Duodenal mucosa (tissue), 2 donors: Measurements from ENCODE around the gene CLCN2.

Experiments
- H3K27ac ChIP-seq: one replicate; pipeline ENCODE4 v1.7.0; 2013; ENCODE audit warnings: low read depth, low read length
- H3K27me3 ChIP-seq, 2 donors: one replicate each; pipeline ENCODE4 v1.7.0; 2013; ENCODE audit warnings: low read length in 2 of 2, control low read depth in 1 of 2; ENCODE audit not compliant: insufficient read depth in 2 of 2, control insufficient read depth in 1 of 2
- H3K36me3 ChIP-seq, 2 donors: one replicate each; pipeline ENCODE4 v1.7.0; 2013; ENCODE audit warnings: low read length in 2 of 2, control low read depth in 1 of 2; ENCODE audit not compliant: insufficient read depth in 2 of 2, control insufficient read depth in 1 of 2
- H3K4me1 ChIP-seq, 2 donors: one replicate each; pipeline ENCODE4 v1.7.0; 2013; ENCODE audit warnings: low read length in 2 of 2, control low read depth in 1 of 2; ENCODE audit not compliant: insufficient read depth in 2 of 2, control insufficient read depth in 1 of 2
- H3K4me3 ChIP-seq, 2 donors: one replicate each; pipeline ENCODE4 v1.7.0; 2013; ENCODE audit warnings: low read length in 2 of 2, low read depth in 1 of 2
- H3K9ac ChIP-seq, 2 donors: one replicate each; pipeline ENCODE4 v1.7.0; 2013; ENCODE audit warnings: low read length in 2 of 2, low read depth in 1 of 2
- H3K9me3 ChIP-seq, 2 donors: one replicate each; pipeline ENCODE4 v1.7.0; 2013; ENCODE audit warnings: low read length in 2 of 2, control low read depth in 1 of 2; ENCODE audit not compliant: control insufficient read depth in 1 of 2

CLCN2 gene

DNA sequence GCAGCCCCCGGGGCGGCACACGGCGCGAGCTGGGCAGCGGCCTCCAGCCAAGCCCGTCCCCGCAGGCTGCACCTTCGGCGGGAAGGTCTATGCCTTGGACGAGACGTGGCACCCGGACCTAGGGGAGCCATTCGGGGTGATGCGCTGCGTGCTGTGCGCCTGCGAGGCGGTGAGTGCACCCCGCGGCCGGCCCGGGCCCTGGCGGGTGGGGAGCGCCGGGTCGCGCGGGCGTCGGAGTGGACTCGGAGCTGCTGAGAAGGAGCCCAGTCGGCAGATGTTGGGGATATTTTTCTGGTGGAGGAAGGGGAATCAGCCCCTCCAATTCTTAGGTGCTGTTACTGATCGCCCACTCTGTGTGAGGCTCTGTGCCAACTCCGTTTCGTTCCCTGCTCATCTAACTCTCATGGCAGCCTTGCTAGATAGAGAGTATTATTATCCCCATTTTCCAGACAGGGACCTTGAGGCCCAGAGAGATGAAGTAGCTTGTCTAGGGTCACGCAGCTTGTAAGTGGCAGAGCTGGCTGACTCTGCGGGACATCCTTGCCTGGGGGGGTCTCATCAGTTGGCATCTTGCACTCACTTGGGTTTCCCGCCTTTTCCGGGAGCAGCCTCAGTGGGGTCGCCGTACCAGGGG, 19.3 kb upstream of the CLCN2 start:
- Histone ChIP-seq H3K4me3 (peak overlapping the region; percentile 29 to 53), H3K27me3 (peaks cover 52 to 53% of the 10 kb centered on the region in 2 donors), H3K9ac (no peak overlapping the region), H3K27ac (no peak overlapping the region), H3K36me3 (no peaks in the 10 kb centered on the region), H3K4me1 (peaks cover 21 to 24% of the 10 kb centered on the region in 2 donors), H3K9me3 (no peaks in the 10 kb centered on the region)

DNA sequence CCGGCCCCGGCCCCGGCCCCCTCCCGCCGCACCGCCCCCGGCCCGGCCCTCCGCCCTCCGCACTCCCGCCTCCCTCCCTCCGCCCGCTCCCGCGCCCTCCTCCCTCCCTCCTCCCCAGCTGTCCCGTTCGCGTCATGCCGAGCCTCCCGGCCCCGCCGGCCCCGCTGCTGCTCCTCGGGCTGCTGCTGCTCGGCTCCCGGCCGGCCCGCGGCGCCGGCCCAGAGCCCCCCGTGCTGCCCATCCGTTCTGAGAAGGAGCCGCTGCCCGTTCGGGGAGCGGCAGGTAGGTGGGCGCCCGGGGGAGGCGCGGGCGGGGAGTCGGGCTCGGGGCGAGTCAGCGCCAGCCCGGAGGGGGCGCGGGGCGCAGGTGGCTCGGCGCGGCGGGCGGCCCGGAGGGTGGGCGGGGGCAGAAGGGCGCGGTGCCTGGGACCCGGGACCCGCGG, 18.8 kb upstream of the CLCN2 start:
- no peaks in the 10 kb centered on the region for H3K36me3 ChIP-seq
- peaks cover 53 to 57% of the 10 kb centered on the region in 2 donors for H3K27me3 ChIP-seq
- no peaks in the 10 kb centered on the region for H3K9me3 ChIP-seq
- peak overlapping the region in 1 of 2 donors; percentile 53 for H3K4me3 ChIP-seq
- H3K4me1 ChIP-seq: peaks cover 21 to 24% of the 10 kb centered on the region in 2 donors
- H3K9ac ChIP-seq: no peak overlapping the region
- no peak overlapping the region for H3K27ac ChIP-seq

DNA sequence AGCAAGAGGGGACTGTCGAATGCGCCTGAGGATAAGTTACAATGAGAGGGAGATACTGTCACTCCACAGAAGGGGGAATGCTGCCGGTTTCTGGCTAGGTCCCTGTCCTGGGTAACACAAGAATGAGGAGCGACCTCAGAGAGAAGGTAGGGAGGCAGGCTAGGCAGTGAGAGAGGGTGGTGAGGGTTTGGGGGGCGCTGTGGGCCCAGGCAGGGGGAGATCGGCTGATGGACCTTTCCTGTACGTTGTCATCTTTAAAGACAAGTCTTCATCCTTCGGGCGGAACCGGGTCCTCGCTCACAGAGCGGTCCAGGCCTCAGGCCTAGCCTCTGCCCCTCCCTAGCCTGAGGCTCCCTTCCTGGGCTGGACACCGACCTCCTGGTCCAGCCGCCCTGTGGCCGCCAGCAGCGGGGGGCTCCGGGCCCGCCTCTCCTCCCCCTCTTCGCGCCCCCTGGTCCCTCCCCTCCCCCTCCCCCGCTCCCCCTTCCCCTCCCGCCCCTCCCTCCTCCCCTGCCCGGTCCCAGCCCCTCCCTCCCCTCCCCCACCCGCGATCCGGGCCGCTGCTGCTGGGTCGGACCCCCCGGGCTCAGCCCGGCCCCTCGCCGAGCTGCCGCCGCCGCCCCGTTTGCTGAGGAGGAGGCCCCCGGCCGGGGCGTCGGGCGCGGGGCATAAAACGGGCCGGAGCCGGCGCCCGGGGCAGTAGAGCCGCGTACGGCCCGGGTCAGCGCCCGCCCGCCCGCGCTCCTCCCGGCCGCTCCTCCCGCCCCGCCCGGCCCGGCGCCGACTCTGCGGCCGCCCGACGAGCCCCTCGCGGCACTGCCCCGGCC, 18.2 kb upstream of the CLCN2 start, which contains the start of gene CHRD:
CHRD (plus strand) TSS at position 697 of the 827 bp plus-strand sequence. CDS start 265 bp downstream, outside the sequence.
- H3K4me1 ChIP-seq: peaks cover 21 to 24% of the 10 kb centered on the region in 2 donors
- H3K27ac ChIP-seq: no peak within 1 kb of the TSS
- H3K27me3 ChIP-seq: peaks cover 53 to 60% of the 10 kb centered on the region in 2 donors
- no peak within 1 kb of the TSS for H3K9ac ChIP-seq
- H3K36me3 ChIP-seq: no peaks in the 10 kb centered on the region
- no peaks in the 10 kb centered on the region for H3K9me3 ChIP-seq
- peak within 1 kb of the TSS; percentile 29 to 53 for H3K4me3 ChIP-seq

DNA sequence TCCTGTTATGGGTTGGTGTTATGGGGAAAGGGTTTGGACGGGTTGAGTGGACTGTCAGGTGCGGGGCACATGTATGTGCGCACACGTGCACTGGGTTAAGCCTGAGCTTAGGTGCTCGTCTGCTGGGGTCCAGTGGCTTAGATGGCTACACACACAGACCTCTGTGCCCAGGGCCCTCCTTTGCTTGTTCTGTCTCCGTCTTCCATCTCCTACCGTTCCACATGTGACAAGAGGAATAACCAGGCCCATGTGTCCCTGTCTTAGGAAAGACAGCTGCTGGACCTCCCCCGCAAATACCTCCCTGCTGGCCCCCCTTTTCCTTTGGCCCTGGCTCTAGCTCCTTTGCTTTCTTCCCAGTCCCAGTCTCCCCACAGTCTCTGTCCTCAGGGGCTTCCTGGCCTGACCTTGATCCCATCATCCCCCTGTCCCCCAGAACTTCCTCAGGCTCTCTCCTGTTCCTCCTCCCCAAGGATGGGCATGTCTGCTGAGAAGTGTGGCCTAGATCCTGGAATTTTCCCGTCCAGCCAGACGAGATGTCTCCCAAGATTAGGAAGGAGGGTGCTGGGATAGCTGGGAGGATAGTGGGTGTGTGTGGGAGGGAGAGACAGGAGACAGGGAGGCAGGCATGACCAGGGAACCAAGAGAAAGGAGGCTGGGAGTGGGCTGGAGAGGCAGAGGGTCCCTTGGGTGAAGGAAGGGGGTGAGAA, 17.4 kb upstream of the CLCN2 start:
- Histone ChIP-seq H3K4me1 (peaks cover 21 to 24% of the 10 kb centered on the region in 2 donors), H3K27ac (no peak overlapping the region), H3K9me3 (no peaks in the 10 kb centered on the region), H3K36me3 (no peaks in the 10 kb centered on the region), H3K27me3 (peaks cover 53 to 60% of the 10 kb centered on the region in 2 donors), H3K9ac (no peak overlapping the region), H3K4me3 (no peak overlapping the region)

DNA sequence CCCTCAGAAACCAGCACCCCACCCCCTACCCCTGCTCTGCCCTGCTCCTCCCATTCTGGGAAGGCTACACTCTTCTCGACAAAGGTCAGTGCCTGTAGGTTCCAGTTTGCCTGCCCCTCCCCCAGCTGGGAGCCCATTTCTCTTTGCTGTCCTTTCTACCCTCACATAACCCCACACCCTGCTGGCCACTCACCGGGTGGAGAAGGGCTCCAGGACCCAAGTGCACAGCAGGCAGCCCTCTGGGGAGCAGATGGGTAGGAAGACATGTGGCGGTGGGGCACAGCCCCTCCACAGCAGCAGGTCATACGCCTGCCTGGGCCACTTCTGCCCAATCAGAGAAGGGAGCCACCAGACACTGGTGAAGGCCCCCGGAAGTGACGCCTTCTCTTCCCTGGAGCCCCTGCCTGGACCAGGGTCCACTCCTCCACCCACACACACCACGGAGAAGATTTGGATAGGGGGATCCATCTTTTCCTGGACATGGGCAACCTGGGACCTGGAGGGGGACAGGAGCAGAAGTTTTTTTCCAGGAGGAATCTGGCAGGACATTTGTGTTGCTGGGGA, 16.6 kb upstream of the CLCN2 start, which contains the start of gene THPO:
THPO (minus strand) TSS at position 326 of the 564 bp plus-strand sequence. CDS start 1,948 bp downstream, outside the sequence.
- H3K9ac ChIP-seq: no peak within 1 kb of the TSS
- H3K9me3 ChIP-seq: no peaks in the 10 kb centered on the region
- peaks cover 52 to 60% of the 10 kb centered on the region in 2 donors for H3K27me3 ChIP-seq
- peaks cover 21 to 24% of the 10 kb centered on the region in 2 donors for H3K4me1 ChIP-seq
- no peaks in the 10 kb centered on the region for H3K36me3 ChIP-seq
- H3K27ac ChIP-seq: no peak within 1 kb of the TSS
- no peak within 1 kb of the TSS for H3K4me3 ChIP-seq

DNA sequence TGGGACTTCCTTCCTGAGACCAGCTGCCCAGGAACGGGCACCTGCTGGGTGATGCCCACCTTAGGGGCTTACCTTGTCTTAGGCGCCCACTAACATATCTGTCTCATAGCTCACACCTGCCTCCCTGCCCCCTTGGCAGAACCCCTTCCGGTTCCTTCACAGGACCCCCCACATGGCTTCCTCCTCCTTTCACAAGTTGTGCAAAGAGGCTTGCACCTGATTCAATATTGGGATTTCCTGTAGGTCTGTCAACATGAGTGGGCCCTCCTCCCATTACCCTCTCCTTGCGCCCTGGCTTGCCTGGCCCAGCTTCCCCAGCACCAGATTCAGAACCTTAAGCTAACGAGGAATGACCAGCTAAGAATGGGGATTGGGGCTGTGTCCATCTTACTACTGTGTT, 16.0 kb upstream of the CLCN2 start:
- H3K27me3 ChIP-seq: peaks cover 52 to 54% of the 10 kb centered on the region in 2 donors

DNA sequence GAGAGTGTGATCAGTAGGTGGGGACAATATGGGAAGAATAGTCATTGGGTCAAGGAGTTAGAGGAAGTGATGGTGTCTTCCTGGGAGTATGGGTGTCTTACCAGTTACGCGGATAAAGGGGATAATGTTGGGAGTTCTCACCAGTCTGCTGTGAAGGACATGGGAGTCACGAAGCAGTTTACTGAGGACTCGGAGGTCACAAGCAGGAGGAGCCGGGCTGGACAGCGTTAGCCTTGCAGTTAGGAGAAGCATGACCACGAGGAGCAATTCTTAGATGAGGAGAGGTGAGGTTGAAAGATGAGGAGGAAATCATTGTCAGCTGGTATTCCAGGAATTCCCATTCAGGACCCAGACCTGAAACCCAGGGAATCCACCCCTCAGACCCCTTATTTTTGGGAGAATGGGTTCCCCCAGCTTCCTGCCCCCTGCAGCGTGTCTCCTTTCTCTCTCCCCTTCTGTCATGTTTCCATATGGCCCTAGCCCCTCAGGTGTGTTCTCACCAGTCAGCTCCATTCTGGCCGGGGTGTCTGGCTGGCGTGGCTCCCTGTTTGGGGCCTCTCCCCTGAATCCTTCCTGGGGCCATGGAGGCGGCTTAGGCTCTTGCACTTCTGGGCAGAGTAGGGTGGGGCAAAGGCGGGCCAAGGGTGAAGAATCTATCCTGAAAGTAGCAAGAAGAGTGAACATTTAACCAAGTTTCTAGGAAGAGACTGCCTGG, 14.5 kb upstream of the CLCN2 start:
- Histone ChIP-seq H3K4me1 (peaks cover 14% of the 10 kb centered on the region in 2 donors), H3K9me3 (no peaks in the 10 kb centered on the region), H3K9ac (no peak overlapping the region), H3K27ac (no peak overlapping the region), H3K4me3 (no peak overlapping the region), H3K27me3 (peaks cover 38 to 39% of the 10 kb centered on the region in 2 donors), H3K36me3 (no peaks in the 10 kb centered on the region)

More for the DNA sequence above, 16.0 kb upstream of the CLCN2 start:
- Histone ChIP-seq H3K9ac (no peak overlapping the region), H3K27ac (no peak overlapping the region), H3K9me3 (no peaks in the 10 kb centered on the region), H3K36me3 (no peaks in the 10 kb centered on the region), H3K4me1 (peaks cover 21 to 24% of the 10 kb centered on the region in 2 donors), H3K4me3 (no peak overlapping the region)

DNA sequence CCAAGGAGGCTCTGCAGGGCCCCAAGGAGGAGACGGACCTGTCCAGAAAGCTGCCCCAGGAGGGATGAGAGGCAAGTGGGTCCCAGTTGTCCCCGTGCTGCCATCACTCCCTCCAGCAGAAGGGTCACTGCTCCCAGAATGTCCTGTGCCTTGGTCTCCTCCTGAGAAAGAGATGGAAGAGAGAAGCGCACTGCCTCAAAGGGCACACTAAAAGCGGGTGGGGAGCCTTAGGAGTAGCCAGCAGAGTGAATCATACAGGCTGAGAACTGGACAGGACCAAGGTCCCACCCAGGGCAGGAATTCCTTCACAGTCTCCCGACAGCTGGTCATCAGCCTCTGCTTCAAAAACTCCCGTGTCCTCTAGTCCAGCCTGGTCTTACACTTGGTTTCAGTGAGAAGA, 12.0 kb upstream of the CLCN2 start:
- peaks cover 0 to 13% of the 10 kb centered on the region in 2 donors for H3K36me3 ChIP-seq
- no peaks in the 10 kb centered on the region for H3K9me3 ChIP-seq
- no peak overlapping the region for H3K27ac ChIP-seq
- H3K4me1 ChIP-seq: peaks cover 7 to 10% of the 10 kb centered on the region in 2 donors
- peaks cover 22 to 25% of the 10 kb centered on the region in 2 donors for H3K27me3 ChIP-seq
- H3K4me3 ChIP-seq: no peak overlapping the region
- no peak overlapping the region for H3K9ac ChIP-seq

DNA sequence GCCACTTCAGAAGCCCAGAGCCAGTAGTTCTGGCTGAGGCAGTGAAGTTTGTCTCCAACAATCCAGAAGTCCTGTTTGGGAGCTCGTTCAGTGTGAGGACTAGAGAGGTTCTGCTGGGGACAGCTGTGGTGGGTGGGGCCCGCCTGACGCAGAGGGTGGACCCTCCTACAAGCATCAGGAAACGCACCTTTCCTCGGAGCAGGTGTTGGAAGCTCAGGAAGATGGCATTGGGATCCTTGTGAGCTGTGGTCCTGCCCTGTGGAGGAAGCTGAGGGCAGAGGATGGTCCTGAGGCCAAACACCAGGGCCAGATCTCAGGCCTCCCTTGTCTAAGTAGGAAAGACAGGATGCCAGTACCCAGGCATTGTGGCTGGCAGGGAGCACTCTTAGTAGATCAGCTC, 11.5 kb upstream of the CLCN2 start:
- Histone ChIP-seq H3K4me1 (peaks cover 3 to 8% of the 10 kb centered on the region in 2 donors), H3K27ac (no peak overlapping the region), H3K27me3 (peaks cover 17 to 21% of the 10 kb centered on the region in 2 donors), H3K9ac (no peak overlapping the region), H3K9me3 (no peaks in the 10 kb centered on the region), H3K4me3 (no peak overlapping the region), H3K36me3 (peaks cover 4 to 18% of the 10 kb centered on the region in 2 donors)
